OCI-LY7 (cell line): Measurements from ENCODE around the gene UQCRFS1.

Experiments used
- CTCF ChIP-seq: fragments of 200-600 bp; sonication (generic); conservative IDR thresholded peaks from 2 replicates; pipeline ENCODE4 v1.5.1; 2014; ENCODE audit warnings: mild to moderate bottlenecking, antibody characterized with exemption, low read length, moderate library complexity, mixed read lengths
- EZH2phosphoT487 ChIP-seq: fragments of 200-600 bp; sonication (generic); IDR thresholded peaks from 2 replicates; pipeline ENCODE4 v1.6.1; 2018; ENCODE audit warnings: low read depth, borderline replicate concordance, mild to moderate bottlenecking, mixed run types, antibody characterized with exemption, low read length, moderate library complexity, mixed read lengths

- TF ChIP-seq EZH2phosphoT487 (no peak), CTCF (no peak)
These were observed 57.3 kb downstream of the UQCRFS1 start for GRCh38 chr19:29155683-29156082.
